Measurements from ENCODE around the gene RXRA.

The RXRA gene

GRCh38 chr9:134404376-134405358 is 78.4 kb downstream of the RXRA start:
- ChIA-PET CTCF (no interaction called here), POLR2A (no interaction called here)
- DNase-seq (ENCODE audit: extremely low spot score) = no peak
- no peak for TF ChIP-seq FOXK2 (IDR thresholded peaks at IDR 0.05)
- TF ChIP-seq ZNF384 (IDR thresholded peaks at IDR 0.05) = no peak
- no peak for TF ChIP-seq HDGF (IDR thresholded peaks at IDR 0.05; ENCODE audit: borderline replicate concordance)
- no peak for TF ChIP-seq LEF1 (IDR thresholded peaks at IDR 0.05; ENCODE audit: borderline replicate concordance)
- TF ChIP-seq SUZ12 (IDR thresholded peaks at IDR 0.05) = no peak
- TF ChIP-seq TARDBP (IDR thresholded peaks at IDR 0.05) = no peak
- no peak for TF ChIP-seq SP1 (IDR thresholded peaks at IDR 0.05)
- no peak for TF ChIP-seq FOXA1 (IDR thresholded peaks at IDR 0.05)
- no peak for TF ChIP-seq CTBP1 (IDR thresholded peaks at IDR 0.05; ENCODE audit: borderline replicate concordance)
- no peak for TF ChIP-seq L3MBTL2 (conservative IDR thresholded peaks at IDR 0.05)
- no peak for TF ChIP-seq PKNOX1 (IDR thresholded peaks at IDR 0.05)
- no peak for TF ChIP-seq ELF4 (IDR thresholded peaks at IDR 0.05)
- no peak for TF ChIP-seq BHLHE40 (IDR thresholded peaks at IDR 0.05; ENCODE audit: borderline replicate concordance)
- TF ChIP-seq FOXM1 (IDR thresholded peaks at IDR 0.05; ENCODE audit: borderline replicate concordance) = no peak
- no peak for TF ChIP-seq ARNT (IDR thresholded peaks at IDR 0.05)
- TF ChIP-seq NFRKB (IDR thresholded peaks at IDR 0.05) = no peak

- no peak for DNase-seq (ENCODE audit: extremely low spot score)
- ChIA-PET CTCF (no interaction called here), POLR2A (no interaction called here)
- TF ChIP-seq ZNF384 (IDR thresholded peaks at IDR 0.05) (no peak), FOXK2 (IDR thresholded peaks at IDR 0.05) (no peak), ELF4 (IDR thresholded peaks at IDR 0.05) (no peak), FOXM1 (IDR thresholded peaks at IDR 0.05; ENCODE audit: borderline replicate concordance) (no peak), LEF1 (IDR thresholded peaks at IDR 0.05; ENCODE audit: borderline replicate concordance) (no peak), PKNOX1 (IDR thresholded peaks at IDR 0.05) (no peak), HDGF (IDR thresholded peaks at IDR 0.05; ENCODE audit: borderline replicate concordance) (no peak), SUZ12 (IDR thresholded peaks at IDR 0.05) (no peak), NFRKB (IDR thresholded peaks at IDR 0.05) (no peak), BHLHE40 (IDR thresholded peaks at IDR 0.05; ENCODE audit: borderline replicate concordance) (no peak), SP1 (IDR thresholded peaks at IDR 0.05) (no peak), CTBP1 (IDR thresholded peaks at IDR 0.05; ENCODE audit: borderline replicate concordance) (no peak), ARNT (IDR thresholded peaks at IDR 0.05) (no peak), FOXA1 (IDR thresholded peaks at IDR 0.05) (no peak), TARDBP (IDR thresholded peaks at IDR 0.05) (no peak), L3MBTL2 (conservative IDR thresholded peaks at IDR 0.05) (no peak)
These were observed 79.3 kb downstream of the RXRA start for GRCh38 chr9:134405527-134405926.

GRCh38 chr9:134406366-134407120 is 80.3 kb downstream of the RXRA start:
- ChIA-PET CTCF (no interaction called here), POLR2A (no interaction called here)
- TF ChIP-seq SUZ12 (IDR thresholded peaks at IDR 0.05) = no peak
- no peak for TF ChIP-seq BHLHE40 (IDR thresholded peaks at IDR 0.05; ENCODE audit: borderline replicate concordance)
- no peak for TF ChIP-seq PKNOX1 (IDR thresholded peaks at IDR 0.05)
- TF ChIP-seq ARNT (IDR thresholded peaks at IDR 0.05) = no peak
- TF ChIP-seq L3MBTL2 (conservative IDR thresholded peaks at IDR 0.05) = no peak
- TF ChIP-seq FOXK2 (IDR thresholded peaks at IDR 0.05) = no peak
- TF ChIP-seq LEF1 (IDR thresholded peaks at IDR 0.05; ENCODE audit: borderline replicate concordance) = no peak
- TF ChIP-seq SP1 (IDR thresholded peaks at IDR 0.05) = no peak
- no peak for TF ChIP-seq CTBP1 (IDR thresholded peaks at IDR 0.05; ENCODE audit: borderline replicate concordance)
- TF ChIP-seq FOXA1 (IDR thresholded peaks at IDR 0.05) = no peak
- TF ChIP-seq ZNF384 (IDR thresholded peaks at IDR 0.05) = no peak
- TF ChIP-seq ELF4 (IDR thresholded peaks at IDR 0.05) = no peak
- no peak for TF ChIP-seq FOXM1 (IDR thresholded peaks at IDR 0.05; ENCODE audit: borderline replicate concordance)
- no peak for TF ChIP-seq NFRKB (IDR thresholded peaks at IDR 0.05)
- TF ChIP-seq TARDBP (IDR thresholded peaks at IDR 0.05) = no peak
- no peak for TF ChIP-seq HDGF (IDR thresholded peaks at IDR 0.05; ENCODE audit: borderline replicate concordance)
- DNase-seq (ENCODE audit: extremely low spot score) = no peak

GRCh38 chr9:134407121-134407779 is 81.0 kb downstream of the RXRA start:
- DNase-seq (ENCODE audit: extremely low spot score) = no peak
- POLR2A ChIA-PET = no interaction called here
- no peak for TF ChIP-seq SUZ12 (IDR thresholded peaks at IDR 0.05)
- no peak for TF ChIP-seq FOXK2 (IDR thresholded peaks at IDR 0.05)
- TF ChIP-seq SP1 (IDR thresholded peaks at IDR 0.05) = no peak
- TF ChIP-seq CTBP1 (IDR thresholded peaks at IDR 0.05; ENCODE audit: borderline replicate concordance) = no peak
- TF ChIP-seq NFRKB (IDR thresholded peaks at IDR 0.05) = no peak
- no peak for TF ChIP-seq LEF1 (IDR thresholded peaks at IDR 0.05; ENCODE audit: borderline replicate concordance)
- CTCF ChIA-PET = no interaction called here

- ChIA-PET CTCF (no interaction called here), POLR2A (no interaction called here)
These were observed 82.1 kb downstream of the RXRA start for GRCh38 chr9:134408389-134408788.

More at GRCh38 chr9:134408389-134408788, 82.1 kb downstream of the RXRA start:
- TF ChIP-seq NFRKB (IDR thresholded peaks at IDR 0.05) = no peak
- TF ChIP-seq SP1 (IDR thresholded peaks at IDR 0.05) = no peak
- no peak for TF ChIP-seq PKNOX1 (IDR thresholded peaks at IDR 0.05)
- TF ChIP-seq LEF1 (IDR thresholded peaks at IDR 0.05; ENCODE audit: borderline replicate concordance) = no peak
- no peak for TF ChIP-seq BHLHE40 (IDR thresholded peaks at IDR 0.05; ENCODE audit: borderline replicate concordance)
- TF ChIP-seq L3MBTL2 (conservative IDR thresholded peaks at IDR 0.05) = no peak
- TF ChIP-seq HDGF (IDR thresholded peaks at IDR 0.05; ENCODE audit: borderline replicate concordance) = no peak
- no peak for DNase-seq (ENCODE audit: extremely low spot score)
